Esophagus muscularis mucosa (tissue), 2 donors: ENCODE measurements around the gene CHST15.

Source experiments
- EP300 ChIP-seq: sonication (generic); formaldehyde crosslinking; IDR thresholded peaks from one replicate; pipeline ENCODE4 v1.6.1; 2017; ENCODE audit warnings: antibody characterized with exemption
- POLR2A ChIP-seq: fragments of 450-650 bp; IDR thresholded peaks from one replicate; pipeline ENCODE4 v1.6.1; 2017; ENCODE audit warnings: antibody characterized with exemption, moderate library complexity, mild to moderate bottlenecking, low read depth

DNA sequence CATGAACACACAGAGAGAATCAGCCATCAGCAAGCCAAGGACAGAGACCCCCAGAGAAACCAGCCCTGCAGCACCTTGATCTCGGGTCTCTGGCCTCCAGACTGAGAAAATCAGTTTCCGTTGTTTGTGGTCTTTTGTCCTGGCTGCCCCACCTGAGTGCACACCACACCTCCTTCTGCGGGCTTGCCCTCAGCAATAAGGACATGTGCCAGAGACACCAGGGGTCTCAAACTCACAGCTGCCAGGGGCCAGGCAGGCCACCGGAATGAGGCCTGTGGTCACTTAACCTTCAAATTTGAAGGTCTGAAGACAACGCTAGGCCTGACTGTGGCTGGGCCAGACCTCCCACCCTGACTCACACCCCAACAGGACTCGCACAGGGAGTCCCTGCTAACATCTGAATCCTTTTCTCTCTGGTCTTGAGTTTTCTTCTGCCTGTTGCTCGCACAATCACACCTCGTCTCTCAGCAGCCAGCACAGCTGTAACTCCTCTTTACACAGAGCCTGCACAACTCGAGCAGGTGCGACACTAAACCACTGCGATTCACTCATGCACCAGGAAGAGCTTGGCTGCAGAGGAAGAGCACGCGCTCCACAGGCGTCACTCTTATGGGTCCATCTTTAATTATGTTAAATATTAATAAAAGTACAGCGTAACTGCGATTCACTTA lies 86.2 kb downstream of the CHST15 start:
- TF ChIP-seq POLR2A (no peak), EP300 (no peak)
